T-helper 2 cell treated with Interferon-gamma antibody and Interleukin-4, amounts not matched to agents 100 ng/mL and 5 ng/mL, for 36 hours (primary cell): ENCODE results near the gene SETDB2. TPM values are rescaled to one million over a fixed set of nuclear protein-coding genes. Genes with fewer than 3 reads are reported as not detected.

ENCODE experiments used
- intact Hi-C: fragments of 100-400 bp; cut with micrococcal nuclease; formaldehyde crosslinking; loops from one replicate; pipeline ENCODE4 v1.15.1; 2023
- total RNA-seq: library from RNA; stranded (reverse); gene quantifications from 2 replicates; pipeline ENCODE4 v1.2.3, GENCODE V29; 2022

Gene SETDB2
- total RNA-seq, 1 donor from 2014 or later = 15.4 TPM

DNA sequence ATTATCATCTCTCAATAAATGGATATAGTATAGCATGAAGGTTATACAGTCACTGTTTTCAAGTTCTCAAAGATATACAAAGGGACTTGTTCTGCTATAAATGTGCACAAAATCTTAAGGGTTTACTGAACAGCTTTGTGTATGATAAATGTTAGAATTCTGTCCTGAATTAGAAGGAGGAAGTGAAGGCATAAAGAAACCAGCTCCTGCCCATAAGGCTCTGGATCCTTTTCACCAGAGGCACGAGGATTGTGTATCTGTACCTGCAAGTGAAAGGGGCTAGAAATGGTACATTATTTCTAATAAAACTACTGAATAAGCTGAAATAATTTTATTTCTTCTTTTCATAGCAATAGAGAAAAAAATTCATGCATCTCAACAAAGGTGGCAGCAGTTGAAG is 84.1 kb downstream of the SETDB2 start:
- intact Hi-C loops = no loop called here

DNA sequence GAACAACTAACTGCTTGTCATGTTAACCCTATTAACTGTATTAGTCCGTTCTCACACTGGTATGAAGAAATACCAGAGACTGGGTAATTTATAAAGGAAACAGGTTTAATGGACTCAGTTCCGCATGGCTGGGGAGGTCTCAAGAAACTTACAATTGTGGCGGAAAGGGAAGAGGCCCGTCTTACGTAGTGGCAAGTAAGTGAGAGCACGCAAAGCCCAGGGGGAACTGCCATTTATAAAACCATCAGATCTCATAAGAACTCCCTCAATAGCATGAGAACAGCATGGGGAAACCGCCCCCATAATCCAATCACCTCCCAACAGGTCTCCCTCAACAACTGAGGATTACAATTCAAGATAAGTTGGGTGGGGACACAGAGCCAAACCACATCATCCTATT is 86.4 kb downstream of the SETDB2 start:
- intact Hi-C loops = no loop called here

DNA sequence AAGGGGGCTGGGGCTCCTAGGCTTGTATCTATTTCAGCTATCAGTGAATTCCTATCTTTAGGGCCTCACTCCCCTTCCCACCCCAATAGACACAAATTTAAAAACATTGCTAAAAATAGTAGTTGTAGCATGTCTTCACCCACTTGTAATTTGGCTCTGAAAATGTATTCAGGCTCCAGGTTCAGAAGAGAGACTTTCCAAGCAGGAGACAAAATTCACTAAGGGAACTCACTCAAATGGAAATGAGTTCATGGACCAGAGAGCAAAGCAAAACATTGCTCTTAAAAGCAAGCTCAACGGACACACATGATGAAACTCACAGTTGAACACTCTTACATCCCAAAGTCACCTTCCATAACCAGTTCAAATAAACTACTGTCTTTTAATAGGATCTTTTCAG is 88.5 kb downstream of the SETDB2 start:
- intact Hi-C loops = loop anchor here (1.0 kb wide), 1 partner anchor 35 kb away; no protein-coding TSS in a partner anchor

GRCh38 chr13:49533011-49533410 is 88.9 kb downstream of the SETDB2 start:
- intact Hi-C loops = no loop called here

GRCh38 chr13:49533591-49534269 is 89.7 kb downstream of the SETDB2 start:
- intact Hi-C loops = no loop called here

GRCh38 chr13:49536144-49536873 is 92.2 kb downstream of the SETDB2 start:
- intact Hi-C loops = no loop called here

DNA sequence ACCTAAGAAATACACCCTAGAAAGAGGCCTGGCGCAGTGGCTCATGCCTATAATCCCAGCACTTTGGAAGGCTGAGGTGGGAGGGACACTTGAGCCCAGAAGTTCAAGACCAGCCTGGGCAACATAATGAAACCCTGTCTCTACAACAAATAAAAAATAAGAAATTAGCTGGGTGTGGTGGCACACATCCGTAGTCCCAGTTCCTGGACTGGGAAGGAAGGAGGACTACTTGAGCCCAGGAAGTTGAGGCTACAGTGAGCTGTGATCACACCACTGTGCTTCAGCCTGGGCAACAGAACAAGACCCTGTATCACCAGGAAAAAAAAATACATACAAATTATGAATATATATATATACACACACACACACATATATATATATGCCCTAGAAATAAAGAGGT is 94.3 kb downstream of the SETDB2 start:
- intact Hi-C loops = no loop called here

DNA sequence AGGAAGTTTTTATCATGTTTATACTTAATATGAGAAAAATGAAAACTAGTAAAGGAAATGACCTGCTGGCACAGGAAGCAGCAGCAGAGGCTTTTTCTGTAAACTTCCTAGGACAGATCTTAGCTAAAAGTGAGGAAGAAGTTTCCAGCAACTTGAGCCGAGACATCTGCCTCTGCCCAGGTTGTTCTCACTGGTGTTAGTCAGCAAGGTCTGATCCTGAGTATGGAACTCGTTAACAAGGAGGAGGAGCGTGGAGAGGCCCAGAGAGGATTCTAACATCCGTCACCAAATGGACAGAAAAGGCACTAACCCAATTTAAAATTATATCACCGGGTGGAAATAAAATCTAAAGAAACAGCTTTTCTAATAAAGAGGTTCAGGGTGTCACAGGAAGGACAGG is 95.2 kb downstream of the SETDB2 start:
- intact Hi-C loops = no loop called here

DNA sequence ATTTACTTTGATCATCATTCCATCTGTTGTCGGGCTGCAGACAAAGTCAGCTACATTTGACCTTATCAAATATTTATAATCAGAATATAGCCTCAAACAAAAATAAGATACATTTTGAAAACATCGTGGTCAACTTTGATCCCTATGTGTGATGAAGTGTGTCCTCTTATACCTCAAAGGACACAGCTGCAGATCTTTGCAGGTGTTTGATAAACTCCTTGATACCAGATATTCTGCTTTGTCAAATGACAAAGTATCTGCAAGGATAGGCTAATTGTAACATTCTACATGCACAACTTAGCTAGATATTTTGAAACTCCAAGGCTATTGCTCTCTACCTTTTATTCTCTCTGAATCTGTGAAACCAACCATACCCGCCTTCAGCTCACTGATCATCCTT is 95.7 kb downstream of the SETDB2 start:
- intact Hi-C loops = loop anchor here (5.0 kb wide), 2 partner anchors 42 to 97 kb away; partner anchors contain the start of genes CAB39L, PHF11 and SETDB2

DNA sequence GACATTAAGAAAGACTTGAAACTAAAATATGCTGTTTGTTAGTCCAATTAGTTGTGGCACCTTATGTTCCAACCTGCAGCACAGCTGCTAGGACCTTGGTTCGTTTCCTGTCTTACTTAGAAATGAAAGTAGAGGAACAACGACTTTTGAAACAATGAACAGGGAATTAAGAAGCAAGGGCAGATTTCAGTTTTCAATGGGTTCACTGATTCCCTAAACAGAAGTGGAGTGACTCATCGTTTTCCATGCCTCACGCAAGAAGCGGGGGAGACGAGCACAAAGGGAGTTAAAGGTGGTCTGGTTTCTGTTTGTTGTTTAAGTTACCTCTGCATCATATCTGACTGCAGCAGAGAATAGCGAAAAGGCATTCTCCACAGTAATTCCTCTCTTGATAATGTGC is 96.5 kb downstream of the SETDB2 start:
- intact Hi-C loops = loop anchor here (5.0 kb wide), 2 partner anchors 43 to 98 kb away; partner anchors contain the start of genes CAB39L, PHF11 and SETDB2

GRCh38 chr13:49543656-49544055 is 99.6 kb downstream of the SETDB2 start:
- intact Hi-C loops = loop anchor here (5.0 kb wide), 2 partner anchors 46 to 101 kb away; partner anchors contain the start of genes CAB39L, PHF11 and SETDB2

Other genes starting within 250 kb of the SETDB2 start
- gene MLNR, start 223.9 kb upstream of the SETDB2 start, total RNA-seq = not detected in 2 replicates
- gene CDADC1, start 196.3 kb upstream of the SETDB2 start, total RNA-seq = 11.1 and 13.5 TPM in 2 replicates
- gene CAB39L, start 210 bp upstream of the SETDB2 start, total RNA-seq = 4.7 and 5.0 TPM in 2 replicates
- gene PHF11, start 51.7 kb downstream of the SETDB2 start, total RNA-seq = 74.8 and 78.6 TPM in 2 replicates
- 18.8 and 19.7 TPM in 2 replicates for gene RCBTB1, start 141.3 kb downstream of the SETDB2 start, total RNA-seq
- gene ARL11, start 184.2 kb downstream of the SETDB2 start, total RNA-seq = 1.9 and 2.2 TPM in 2 replicates
- gene EBPL, start 247.2 kb downstream of the SETDB2 start, total RNA-seq = 29.7 and 32.9 TPM in 2 replicates